ENCODE data around the gene ERAL1. TPM values are rescaled to one million over a fixed set of nuclear protein-coding genes. Genes with fewer than 3 reads are reported as not detected.

The ERAL1 gene
- total and polyA plus RNA-seq, 2 experiments from 2014 or later = 77.1 to 121 TPM

- TF ChIP-seq ZNF462 (CRISPR knock-in tag; IDR thresholded peaks at IDR 0.05) = no peak
- no peak for TF ChIP-seq ZNF114 (CRISPR knock-in tag; IDR thresholded peaks at IDR 0.05)
- no peak for TF ChIP-seq EZH2 (IDR thresholded peaks at IDR 0.05; ENCODE audit: low read depth, unreplicated experiment)
- no peak for TF ChIP-seq ZNF331 (CRISPR knock-in tag; IDR thresholded peaks at IDR 0.05; ENCODE audit: low read depth)
Observed at GRCh38 chr17:28898527-28898955, 43.7 kb downstream of the ERAL1 start (continued).

GRCh38 chr17:28899212-28899815, 44.5 kb downstream of the ERAL1 start:
- H3K27ac ChIP-seq (ENCODE audit: low read depth) = no peak overlapping the region
- peaks cover 27% of the 10 kb centered on the region for H3K4me1 ChIP-seq (ENCODE audit: insufficient read depth)
- H3K4me3 Mint-ChIP-seq = no peak overlapping the region; the same call in 2 of the 3 replicates
- no peak for TF ChIP-seq POLR2AphosphoS5 (IDR thresholded peaks at IDR 0.05; ENCODE audit: low read depth)
- TF ChIP-seq CREB1 (CRISPR knock-in tag; IDR thresholded peaks at IDR 0.05; ENCODE audit: low read depth) = no peak
- TF ChIP-seq, protein P1, sequence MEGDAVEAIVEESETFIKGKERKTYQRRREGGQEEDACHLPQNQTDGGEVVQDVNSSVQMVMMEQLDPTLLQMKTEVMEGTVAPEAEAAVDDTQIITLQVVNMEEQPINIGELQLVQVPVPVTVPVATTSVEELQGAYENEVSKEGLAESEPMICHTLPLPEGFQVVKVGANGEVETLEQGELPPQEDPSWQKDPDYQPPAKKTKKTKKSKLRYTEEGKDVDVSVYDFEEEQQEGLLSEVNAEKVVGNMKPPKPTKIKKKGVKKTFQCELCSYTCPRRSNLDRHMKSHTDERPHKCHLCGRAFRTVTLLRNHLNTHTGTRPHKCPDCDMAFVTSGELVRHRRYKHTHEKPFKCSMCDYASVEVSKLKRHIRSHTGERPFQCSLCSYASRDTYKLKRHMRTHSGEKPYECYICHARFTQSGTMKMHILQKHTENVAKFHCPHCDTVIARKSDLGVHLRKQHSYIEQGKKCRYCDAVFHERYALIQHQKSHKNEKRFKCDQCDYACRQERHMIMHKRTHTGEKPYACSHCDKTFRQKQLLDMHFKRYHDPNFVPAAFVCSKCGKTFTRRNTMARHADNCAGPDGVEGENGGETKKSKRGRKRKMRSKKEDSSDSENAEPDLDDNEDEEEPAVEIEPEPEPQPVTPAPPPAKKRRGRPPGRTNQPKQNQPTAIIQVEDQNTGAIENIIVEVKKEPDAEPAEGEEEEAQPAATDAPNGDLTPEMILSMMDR (conservative IDR thresholded peaks at IDR 0.05; ENCODE audit: low read depth in 2 of 2) = no peak
- TF ChIP-seq ZNF114 (CRISPR knock-in tag; IDR thresholded peaks at IDR 0.05) = no peak
- TF ChIP-seq, protein P2, sequence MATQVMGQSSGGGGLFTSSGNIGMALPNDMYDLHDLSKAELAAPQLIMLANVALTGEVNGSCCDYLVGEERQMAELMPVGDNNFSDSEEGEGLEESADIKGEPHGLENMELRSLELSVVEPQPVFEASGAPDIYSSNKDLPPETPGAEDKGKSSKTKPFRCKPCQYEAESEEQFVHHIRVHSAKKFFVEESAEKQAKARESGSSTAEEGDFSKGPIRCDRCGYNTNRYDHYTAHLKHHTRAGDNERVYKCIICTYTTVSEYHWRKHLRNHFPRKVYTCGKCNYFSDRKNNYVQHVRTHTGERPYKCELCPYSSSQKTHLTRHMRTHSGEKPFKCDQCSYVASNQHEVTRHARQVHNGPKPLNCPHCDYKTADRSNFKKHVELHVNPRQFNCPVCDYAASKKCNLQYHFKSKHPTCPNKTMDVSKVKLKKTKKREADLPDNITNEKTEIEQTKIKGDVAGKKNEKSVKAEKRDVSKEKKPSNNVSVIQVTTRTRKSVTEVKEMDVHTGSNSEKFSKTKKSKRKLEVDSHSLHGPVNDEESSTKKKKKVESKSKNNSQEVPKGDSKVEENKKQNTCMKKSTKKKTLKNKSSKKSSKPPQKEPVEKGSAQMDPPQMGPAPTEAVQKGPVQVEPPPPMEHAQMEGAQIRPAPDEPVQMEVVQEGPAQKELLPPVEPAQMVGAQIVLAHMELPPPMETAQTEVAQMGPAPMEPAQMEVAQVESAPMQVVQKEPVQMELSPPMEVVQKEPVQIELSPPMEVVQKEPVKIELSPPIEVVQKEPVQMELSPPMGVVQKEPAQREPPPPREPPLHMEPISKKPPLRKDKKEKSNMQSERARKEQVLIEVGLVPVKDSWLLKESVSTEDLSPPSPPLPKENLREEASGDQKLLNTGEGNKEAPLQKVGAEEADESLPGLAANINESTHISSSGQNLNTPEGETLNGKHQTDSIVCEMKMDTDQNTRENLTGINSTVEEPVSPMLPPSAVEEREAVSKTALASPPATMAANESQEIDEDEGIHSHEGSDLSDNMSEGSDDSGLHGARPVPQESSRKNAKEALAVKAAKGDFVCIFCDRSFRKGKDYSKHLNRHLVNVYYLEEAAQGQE (IDR thresholded peaks at IDR 0.05; ENCODE audit: unreplicated experiment) = no peak
- TF ChIP-seq, protein P3, sequence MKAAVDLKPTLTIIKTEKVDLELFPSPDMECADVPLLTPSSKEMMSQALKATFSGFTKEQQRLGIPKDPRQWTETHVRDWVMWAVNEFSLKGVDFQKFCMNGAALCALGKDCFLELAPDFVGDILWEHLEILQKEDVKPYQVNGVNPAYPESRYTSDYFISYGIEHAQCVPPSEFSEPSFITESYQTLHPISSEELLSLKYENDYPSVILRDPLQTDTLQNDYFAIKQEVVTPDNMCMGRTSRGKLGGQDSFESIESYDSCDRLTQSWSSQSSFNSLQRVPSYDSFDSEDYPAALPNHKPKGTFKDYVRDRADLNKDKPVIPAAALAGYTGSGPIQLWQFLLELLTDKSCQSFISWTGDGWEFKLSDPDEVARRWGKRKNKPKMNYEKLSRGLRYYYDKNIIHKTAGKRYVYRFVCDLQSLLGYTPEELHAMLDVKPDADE (IDR thresholded peaks at IDR 0.05) = no peak
- no peak for TF ChIP-seq EZH2phosphoT487 (IDR thresholded peaks at IDR 0.05; ENCODE audit: unreplicated experiment)
- TF ChIP-seq NANOG (IDR thresholded peaks at IDR 0.05; ENCODE audit: borderline replicate concordance) = no peak

More at GRCh38 chr17:28899212-28899815, 44.5 kb downstream of the ERAL1 start:
- Histone ChIP-seq H3K79me2 (replicated peaks; ENCODE audit: insufficient read depth) (peaks cover 42% of the 10 kb centered on the region), H2AFZ (no peak overlapping the region), H3K27me3 (ENCODE audit: insufficient read depth) (no peaks in the 10 kb centered on the region), H4K20me1 (replicated peaks; ENCODE audit: insufficient read depth) (peaks cover 15% of the 10 kb centered on the region), H3K4me2 (no peak overlapping the region), H3K9me2 (ENCODE audit: insufficient read depth) (no peaks in the 10 kb centered on the region), H3F3A (replicated peaks; ENCODE audit: low read depth) (peaks cover 54% of the 10 kb centered on the region), H3K4me3 (no peak overlapping the region), H3K36me3 (ENCODE audit: insufficient read depth) (no peaks in the 10 kb centered on the region; the same call in 1 of the 2 replicates)
- no peaks in the 10 kb centered on the region; the same call in 1 of the 3 replicates for H3K9me3 Mint-ChIP-seq
- DNase-seq (ENCODE audit: low spot score) (no peak), ATAC-seq (no peak)
- peaks cover 31% of the 10 kb centered on the region for H3K27me3 Mint-ChIP-seq (ENCODE audit: insufficient read depth, low read depth, poor library complexity)
- peaks cover 25% of the 10 kb centered on the region for H3K36me3 Mint-ChIP-seq (ENCODE audit: low read depth)
- peaks cover 39% of the 10 kb centered on the region for H3K4me1 Mint-ChIP-seq
- H3K27ac Mint-ChIP-seq = no peak overlapping the region

All from GM23338 (cell line).